Activated T-cell treated with anti-CD3 and anti-CD28 coated beads, Interleukin-2, amount 50 U/mL, for 72 hours (primary cell): ENCODE results near the gene PHACTR3. TPM values are rescaled to one million over a fixed set of nuclear protein-coding genes. Genes with fewer than 3 reads are reported as not detected.

Experiments
- ATAC-seq, 2 donors: fragments of 150-1000 bp; cut with Tn5 transposase; replicated peaks in 1 of 2; 2 replicates each; pipeline ENCODE4 v1.10.0; 2021; ENCODE audit warnings: moderate library complexity in 2 of 2, mild to moderate bottlenecking in 1 of 2
- DNase-seq, 2 donors: peaks; one replicate each; pipeline ENCODE4 v3.0.0; 2021 to 2022; ENCODE audit warnings: mixed read lengths in 1 of 2
- H3K27ac Mint-ChIP-seq: one replicate; pipeline ENCODE4 v1.8.0; 2022; ENCODE audit warnings: mild to moderate bottlenecking, moderate library complexity, mixed read lengths
- H3K27me3 Mint-ChIP-seq: one replicate; pipeline ENCODE4 v1.8.0; 2022; ENCODE audit warnings: low read depth, mixed read lengths
- H3K36me3 Mint-ChIP-seq, 2 donors: one replicate each; pipeline ENCODE4 v1.8.0; 2022; ENCODE audit warnings: mixed read lengths in 2 of 2, mild to moderate bottlenecking in 1 of 2; ENCODE audit not compliant: insufficient read depth in 2 of 2
- H3K4me1 Mint-ChIP-seq: one replicate; pipeline ENCODE4 v1.8.0; 2022; ENCODE audit warnings: low read depth, mixed read lengths
- H3K4me3 Mint-ChIP-seq, 2 donors: one replicate each; pipeline ENCODE4 v1.8.0; 2022; ENCODE audit warnings: mild to moderate bottlenecking in 2 of 2, mixed read lengths in 2 of 2, moderate library complexity in 2 of 2
- H3K9me3 Mint-ChIP-seq, 2 donors: one replicate each; pipeline ENCODE4 v1.8.0; 2022; ENCODE audit warnings: mixed read lengths in 2 of 2
- total RNA-seq, 2 donors: library from RNA; stranded (reverse); gene quantifications; one replicate each; pipeline ENCODE4 v1.2.3, GENCODE V29; 2022

Gene PHACTR3
- total RNA-seq, 2 donors from 2014 or later = not detected

DNA sequence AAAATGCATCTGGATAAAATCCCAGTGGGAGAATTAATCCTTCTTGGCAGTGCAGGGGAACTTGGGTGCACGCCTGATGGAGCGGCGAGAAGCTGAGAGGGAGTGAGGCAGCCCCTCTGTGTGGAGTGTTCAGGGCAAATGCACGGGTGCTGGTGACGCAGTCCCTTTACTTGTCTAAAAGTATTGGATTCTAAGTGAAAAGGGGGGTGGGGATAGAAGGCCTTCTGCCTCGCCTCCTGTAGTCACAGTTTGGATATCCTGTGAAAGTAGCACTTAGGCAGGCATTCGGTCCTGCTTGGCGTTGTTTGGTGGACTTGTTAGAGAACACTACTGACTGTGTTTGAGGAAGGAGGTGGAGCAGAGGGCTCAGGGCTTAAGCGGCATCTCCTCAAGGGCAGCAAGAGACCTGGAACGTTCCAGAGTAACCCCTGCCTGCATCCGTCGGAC lies 39.3 kb downstream of the PHACTR3 start:
- Mint-ChIP-seq H3K9me3 (peaks cover 5 to 10% of the 10 kb centered on the region in 2 donors), H3K36me3 (no peaks in the 10 kb centered on the region), H3K27me3 (no peaks in the 10 kb centered on the region), H3K4me3 (no peak overlapping the region), H3K4me1 (no peaks in the 10 kb centered on the region), H3K27ac (no peak overlapping the region)
- ATAC-seq (no peak), DNase-seq (no peak)

GRCh38 chr20:59644371-59644939 lies 40.1 kb downstream of the PHACTR3 start:
- ATAC-seq (no peak), DNase-seq (no peak)
- H3K4me1 Mint-ChIP-seq = no peaks in the 10 kb centered on the region
- H3K27me3 Mint-ChIP-seq = no peaks in the 10 kb centered on the region
- H3K36me3 Mint-ChIP-seq = no peaks in the 10 kb centered on the region
- H3K4me3 Mint-ChIP-seq = no peak overlapping the region
- peaks cover 5 to 8% of the 10 kb centered on the region in 2 donors for H3K9me3 Mint-ChIP-seq
- H3K27ac Mint-ChIP-seq = no peak overlapping the region

GRCh38 chr20:59645271-59645670 lies 40.9 kb downstream of the PHACTR3 start:
- H3K27ac Mint-ChIP-seq = no peak overlapping the region
- H3K36me3 Mint-ChIP-seq = no peaks in the 10 kb centered on the region
- DNase-seq (no peak), ATAC-seq (no peak)
- peaks cover 5 to 8% of the 10 kb centered on the region in 2 donors for H3K9me3 Mint-ChIP-seq
- H3K4me3 Mint-ChIP-seq = no peak overlapping the region
- H3K4me1 Mint-ChIP-seq = no peaks in the 10 kb centered on the region
- no peaks in the 10 kb centered on the region for H3K27me3 Mint-ChIP-seq

- no peak overlapping the region for H3K27ac Mint-ChIP-seq
- peaks cover 5 to 8% of the 10 kb centered on the region in 2 donors for H3K9me3 Mint-ChIP-seq
- H3K36me3 Mint-ChIP-seq = no peaks in the 10 kb centered on the region
- H3K4me1 Mint-ChIP-seq = no peaks in the 10 kb centered on the region
- ATAC-seq (no peak), DNase-seq (no peak)
- H3K27me3 Mint-ChIP-seq = no peaks in the 10 kb centered on the region
- H3K4me3 Mint-ChIP-seq = no peak overlapping the region
Measured at GRCh38 chr20:59645761-59646171, 41.4 kb downstream of the PHACTR3 start.

DNA sequence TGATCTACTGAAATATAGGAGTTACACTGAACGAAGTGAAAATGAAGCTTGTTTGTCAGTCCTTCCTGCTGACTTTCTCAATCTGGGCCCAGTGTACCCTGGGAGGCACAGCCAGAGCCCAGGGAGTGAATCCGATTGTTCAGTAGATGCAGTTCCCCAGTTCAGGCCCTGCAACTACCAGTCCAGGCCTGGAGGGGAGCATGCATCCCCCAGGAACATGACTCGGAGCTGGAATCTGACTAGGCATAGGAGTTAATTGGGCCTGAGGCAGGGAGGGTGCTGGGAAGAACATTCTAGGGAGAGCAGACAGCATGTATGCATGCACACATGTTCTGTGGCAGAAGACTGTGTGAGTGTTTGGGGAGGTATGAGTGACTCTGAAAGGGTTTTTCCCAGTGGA lies 42.1 kb downstream of the PHACTR3 start:
- H3K36me3 Mint-ChIP-seq = no peaks in the 10 kb centered on the region
- H3K27ac Mint-ChIP-seq = no peak overlapping the region
- ATAC-seq (no peak), DNase-seq (no peak)
- H3K4me1 Mint-ChIP-seq = no peaks in the 10 kb centered on the region
- peaks cover 5 to 8% of the 10 kb centered on the region in 2 donors for H3K9me3 Mint-ChIP-seq
- H3K27me3 Mint-ChIP-seq = no peaks in the 10 kb centered on the region
- no peak overlapping the region for H3K4me3 Mint-ChIP-seq

GRCh38 chr20:59647271-59647670 lies 42.9 kb downstream of the PHACTR3 start:
- Mint-ChIP-seq H3K4me3 (no peak overlapping the region), H3K27me3 (peaks cover 5% of the 10 kb centered on the region), H3K27ac (no peak overlapping the region), H3K36me3 (no peaks in the 10 kb centered on the region), H3K4me1 (no peaks in the 10 kb centered on the region), H3K9me3 (peaks cover 5 to 8% of the 10 kb centered on the region in 2 donors)
- ATAC-seq = no peak
- DNase-seq = no peak

GRCh38 chr20:59648466-59649070 lies 44.2 kb downstream of the PHACTR3 start:
- Mint-ChIP-seq H3K4me3 (no peak overlapping the region), H3K36me3 (no peaks in the 10 kb centered on the region), H3K4me1 (no peaks in the 10 kb centered on the region), H3K9me3 (peaks cover 5 to 8% of the 10 kb centered on the region in 2 donors), H3K27me3 (peaks cover 5% of the 10 kb centered on the region), H3K27ac (no peak overlapping the region)
- no peak for DNase-seq
- ATAC-seq = no peak

DNA sequence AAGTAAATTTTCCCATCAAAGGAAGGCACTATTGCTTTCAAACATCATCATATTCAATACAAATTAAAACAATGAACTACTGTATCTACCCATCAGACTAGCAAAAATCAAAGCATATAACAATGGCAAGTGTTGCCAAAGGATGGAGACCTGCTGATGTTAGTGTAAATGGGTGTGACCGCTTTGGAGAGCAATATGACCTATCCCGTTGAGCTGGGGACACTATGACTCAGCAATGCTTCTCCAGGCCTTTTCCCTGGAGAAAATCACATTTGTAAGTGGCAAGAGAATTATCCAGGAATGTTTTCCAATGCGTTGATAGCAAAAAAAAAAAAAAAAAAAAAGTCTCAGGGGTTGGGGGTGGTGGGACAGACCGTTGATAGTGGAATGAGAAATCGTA lies 46.1 kb downstream of the PHACTR3 start:
- H3K4me3 Mint-ChIP-seq = no peak overlapping the region
- H3K27me3 Mint-ChIP-seq = peaks cover 6% of the 10 kb centered on the region

GRCh38 chr20:59652381-59652780 lies 48.0 kb downstream of the PHACTR3 start:
- H3K27ac Mint-ChIP-seq = no peak overlapping the region
- no peak overlapping the region for H3K4me3 Mint-ChIP-seq
- ATAC-seq (no peak), DNase-seq (no peak)
- peaks cover 2 to 4% of the 10 kb centered on the region in 2 donors for H3K36me3 Mint-ChIP-seq
- peaks cover 6 to 8% of the 10 kb centered on the region in 2 donors for H3K9me3 Mint-ChIP-seq
- peaks cover 12% of the 10 kb centered on the region for H3K27me3 Mint-ChIP-seq
- H3K4me1 Mint-ChIP-seq = no peaks in the 10 kb centered on the region

More for the DNA sequence above, 46.1 kb downstream of the PHACTR3 start:
- Mint-ChIP-seq H3K9me3 (peaks cover 5 to 9% of the 10 kb centered on the region in 2 donors), H3K36me3 (no peaks in the 10 kb centered on the region), H3K27ac (no peak overlapping the region), H3K4me1 (no peaks in the 10 kb centered on the region)
- ATAC-seq = no peak
- no peak for DNase-seq

- ATAC-seq = no peak
- Mint-ChIP-seq H3K27me3 (peaks cover 12% of the 10 kb centered on the region), H3K4me1 (no peaks in the 10 kb centered on the region), H3K9me3 (peaks cover 15 to 19% of the 10 kb centered on the region in 2 donors), H3K4me3 (no peak overlapping the region), H3K36me3 (peaks cover 8 to 18% of the 10 kb centered on the region in 2 donors), H3K27ac (no peak overlapping the region)
- no peak for DNase-seq
Measured at GRCh38 chr20:59656417-59656816, 52.1 kb downstream of the PHACTR3 start.

- Mint-ChIP-seq H3K4me1 (no peaks in the 10 kb centered on the region), H3K27me3 (peaks cover 14% of the 10 kb centered on the region)
Measured at GRCh38 chr20:59657459-59658046, 53.2 kb downstream of the PHACTR3 start.

GRCh38 chr20:59660471-59660870 lies 56.1 kb downstream of the PHACTR3 start:
- ATAC-seq = no peak
- no peak for DNase-seq

More at GRCh38 chr20:59657459-59658046, 53.2 kb downstream of the PHACTR3 start:
- ATAC-seq (no peak), DNase-seq (no peak)
- no peak overlapping the region for H3K27ac Mint-ChIP-seq
- peaks cover 15 to 19% of the 10 kb centered on the region in 2 donors for H3K9me3 Mint-ChIP-seq
- H3K4me3 Mint-ChIP-seq = no peak overlapping the region
- H3K36me3 Mint-ChIP-seq = peaks cover 8 to 18% of the 10 kb centered on the region in 2 donors

DNA sequence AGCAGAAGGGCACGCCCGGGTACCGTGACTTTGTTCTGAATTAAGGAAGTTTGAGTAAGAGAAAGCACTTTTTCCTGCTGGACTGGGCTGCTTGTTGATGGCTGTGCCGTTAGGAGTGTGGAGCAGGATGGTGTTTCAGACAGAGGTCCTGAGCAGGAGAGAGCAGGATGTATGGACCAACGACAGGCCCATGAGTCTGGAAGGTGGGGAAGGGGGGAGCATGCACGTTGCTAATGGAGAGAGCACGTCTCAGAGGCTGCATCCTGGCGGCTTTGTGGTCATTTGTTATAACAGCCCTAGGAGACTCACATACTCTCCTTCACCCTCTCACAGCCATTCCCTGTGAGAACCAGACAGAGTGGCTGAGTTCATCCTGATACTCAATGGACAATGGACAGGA lies 56.8 kb downstream of the PHACTR3 start:
- Mint-ChIP-seq H3K27me3 (peaks cover 8% of the 10 kb centered on the region), H3K27ac (no peak overlapping the region), H3K9me3 (peaks cover 13 to 19% of the 10 kb centered on the region in 2 donors), H3K4me1 (no peaks in the 10 kb centered on the region), H3K36me3 (peaks cover 8 to 18% of the 10 kb centered on the region in 2 donors), H3K4me3 (no peak overlapping the region)
- no peak for ATAC-seq
- no peak for DNase-seq

More at GRCh38 chr20:59660471-59660870, 56.1 kb downstream of the PHACTR3 start:
- H3K27ac Mint-ChIP-seq = no peak overlapping the region
- H3K27me3 Mint-ChIP-seq = peaks cover 13% of the 10 kb centered on the region
- no peaks in the 10 kb centered on the region for H3K4me1 Mint-ChIP-seq
- no peak overlapping the region for H3K4me3 Mint-ChIP-seq
- peaks cover 8 to 18% of the 10 kb centered on the region in 2 donors for H3K36me3 Mint-ChIP-seq
- peaks cover 14 to 19% of the 10 kb centered on the region in 2 donors for H3K9me3 Mint-ChIP-seq
